Peyer's patch (tissue), 4 donors: ENCODE results near the gene HS2ST1.

Source experiments
- CTCF ChIP-seq, 6 experiments: fragments of 450-650 bp in 4 of 6; fragments of 200-600 bp in 2 of 6; sonication (generic) in 1 of 6; IDR thresholded peaks; one replicate each; pipeline ENCODE4 v1.5.1; 2017 to 2019; ENCODE audit warnings: antibody characterized with exemption in 6 of 6, mild to moderate bottlenecking in 3 of 6, moderate library complexity in 1 of 6
- POLR2A ChIP-seq, 2 donors: fragments of 450-650 bp; IDR thresholded peaks; one replicate each; pipeline ENCODE4 v1.5.1; 2017; ENCODE audit warnings: antibody characterized with exemption in 2 of 2, mild to moderate bottlenecking in 2 of 2, moderate library complexity in 2 of 2

DNA sequence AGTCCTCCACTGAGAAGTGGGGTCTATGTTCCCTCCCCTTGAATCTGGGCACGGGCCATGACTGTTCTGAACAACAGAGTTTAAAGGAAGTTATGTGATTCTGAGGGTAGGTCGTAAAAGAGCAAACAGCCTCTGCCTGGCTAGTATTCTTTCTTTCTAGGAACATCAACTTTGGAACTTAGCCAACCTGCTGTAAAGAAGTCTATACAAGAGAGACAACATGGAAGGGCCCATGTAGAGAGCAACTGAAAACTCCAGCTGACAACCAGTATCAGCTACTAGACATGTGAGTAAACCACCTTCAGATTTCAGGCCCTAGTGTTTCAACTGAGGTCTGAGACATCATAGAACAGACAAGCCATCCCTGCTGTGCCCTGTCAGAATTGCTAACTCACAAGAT is 8.0 kb upstream of the HS2ST1 start:
- TF ChIP-seq CTCF (IDR thresholded peaks at IDR 0.05) (no peak), POLR2A (IDR thresholded peaks at IDR 0.05) (no peak)
